H1 (cell line): Measurements from ENCODE around the gene ATXN7L3. TPM values are rescaled to one million over a fixed set of nuclear protein-coding genes. Genes with fewer than 3 reads are reported as not detected.
A peak's percentile ranks its signal among the peaks of the same experiment; 100 is the strongest.

Experiments used
- CTCF ChIA-PET: fragments of 300-600 bp; sonication (Branson Sonifier 250); formaldehyde crosslinking; loops from one replicate; lab custom pipeline; 2021; ENCODE audit not compliant: partially characterized antibody; lab: Charles Lee
- POLR2A ChIA-PET: fragments of 300-600 bp; sonication (Branson Sonifier 250); formaldehyde crosslinking; loops from one replicate; lab custom pipeline; 2021; ENCODE audit warnings: inconsistent platforms; ENCODE audit not compliant: partially characterized antibody; lab: Charles Lee
- DNase-seq, 2 experiments: peaks; one replicate each; pipeline versions ENCODE4 v3.0.0 to v3.0.0-alpha.2; 2010 to 2022; ENCODE audit warnings: low spot score in 2 of 2, low read depth in 1 of 2, mixed read lengths in 1 of 2
- FAIRE-seq: peaks from 2 replicates; lab custom pipeline; 2011; peaks lifted over from hg19 to GRCh38; lab: Jason Lieb, UNC
- H2AFZ ChIP-seq: 2 replicates; pipeline ENCODE4 v1.8.1; 2012; ENCODE audit warnings: low read length, inconsistent platforms
- H2AK5ac ChIP-seq: 2 replicates; pipeline ENCODE4 v1.6.1; 2013; ENCODE audit warnings: low read depth, low read length
- H2BK120ac ChIP-seq: replicated peaks from 2 replicates; pipeline ENCODE3; 2013; ENCODE audit warnings: low read depth, low read length, inconsistent platforms
- H2BK12ac ChIP-seq: 2 replicates; pipeline ENCODE4 v1.6.1; 2013; ENCODE audit warnings: low read depth, low read length
- H2BK15ac ChIP-seq: 2 replicates; pipeline ENCODE4 v1.6.1; 2013; ENCODE audit warnings: low read length
- H2BK20ac ChIP-seq: 2 replicates; pipeline ENCODE4 v1.6.1; 2013; ENCODE audit warnings: low read length
- H2BK5ac ChIP-seq: 2 replicates; pipeline ENCODE4 v1.6.1; 2013; ENCODE audit warnings: low read depth, low read length
- H3K14ac ChIP-seq: 2 replicates; pipeline ENCODE4 v1.6.1; 2013; ENCODE audit warnings: inconsistent platforms; ENCODE audit not compliant: insufficient read length
- H3K18ac ChIP-seq: 2 replicates; pipeline ENCODE4 v1.6.1; 2013; ENCODE audit warnings: low read length; ENCODE audit errors: extremely low read depth
- H3K23ac ChIP-seq: 2 replicates; pipeline ENCODE4 v1.6.1; 2013; ENCODE audit warnings: inconsistent platforms; ENCODE audit not compliant: insufficient read length
- H3K23me2 ChIP-seq: 2 replicates; pipeline ENCODE4 v1.6.1; 2013; ENCODE audit warnings: low read depth, low read length
- H3K27ac ChIP-seq: 2 replicates; pipeline ENCODE4 v1.6.1; 2011; ENCODE audit warnings: low read depth, low read length, inconsistent platforms
- H3K27me3 ChIP-seq, 4 experiments: replicated peaks in 1 of 4; 1 replicate in 1 of 4; 2 replicates in 3 of 4; pipeline versions ENCODE4 v1.6.1 to v1.8.1; 2011 to 2013; ENCODE audit warnings: low read length in 3 of 4, mild to moderate bottlenecking in 3 of 4, inconsistent platforms in 2 of 4, mixed read lengths in 2 of 4, moderate library complexity in 1 of 4; ENCODE audit not compliant: control insufficient read depth in 3 of 4, insufficient read depth in 3 of 4; ENCODE audit errors: extremely low read depth in 1 of 4
- H3K36me3 ChIP-seq, 4 experiments: 2 replicates each; pipeline versions ENCODE4 v1.6.1 to v1.8.1; 2011 to 2013; ENCODE audit warnings: mild to moderate bottlenecking in 4 of 4, low read length in 3 of 4, moderate library complexity in 2 of 4, control low read depth in 1 of 4, inconsistent platforms in 1 of 4; ENCODE audit not compliant: insufficient read depth in 4 of 4, control insufficient read depth in 2 of 4
- H3K4ac ChIP-seq: replicated peaks from 2 replicates; pipeline ENCODE3; 2013; ENCODE audit warnings: low read length, low read depth, mixed read lengths, inconsistent platforms; ENCODE audit not compliant: insufficient read length
- H3K4me1 ChIP-seq, 4 experiments: replicated peaks in 1 of 4; 1 replicate in 1 of 4; 2 replicates in 3 of 4; pipeline versions ENCODE4 v1.6.1 to v1.8.1; 2011 to 2013; ENCODE audit warnings: low read length in 3 of 4, inconsistent platforms in 2 of 4, mixed read lengths in 1 of 4; ENCODE audit not compliant: insufficient read depth in 4 of 4, control insufficient read depth in 3 of 4
- H3K4me2 ChIP-seq, 2 experiments: 2 replicates each; pipeline versions ENCODE4 v1.6.1 to v1.8.1; 2011 to 2013; ENCODE audit warnings: low read depth in 2 of 2, low read length in 2 of 2, control low read depth in 1 of 2, inconsistent platforms in 1 of 2, mild to moderate bottlenecking in 1 of 2; ENCODE audit not compliant: insufficient read depth in 1 of 2
- H3K4me3 ChIP-seq, 4 experiments: fragments of 200-600, 300-600 bp in 1 of 4; sonication (generic), shearing (Covaris generic), sonication (Bioruptor Twin) in 1 of 4; 2 replicates each; pipeline versions ENCODE4 v1.5.1 to v1.8.1; 2011 to 2016; ENCODE audit warnings: low read length in 4 of 4, low read depth in 3 of 4, control low read depth in 2 of 4, inconsistent platforms in 2 of 4, mild to moderate bottlenecking in 2 of 4, mixed read lengths in 1 of 4, moderate library complexity in 1 of 4; ENCODE audit not compliant: insufficient read depth in 2 of 4; ENCODE audit errors: extremely low read depth in 1 of 4
- H3K56ac ChIP-seq: replicated peaks from 2 replicates; pipeline ENCODE3; 2013; ENCODE audit warnings: low read depth, mild to moderate bottlenecking, mixed read lengths, low read length, inconsistent platforms; ENCODE audit not compliant: insufficient read length
- H3K79me1 ChIP-seq: 2 replicates; pipeline ENCODE4 v1.6.1; 2013; ENCODE audit warnings: low read depth, low read length, control low read depth
- H3K79me2 ChIP-seq, 2 experiments: 2 replicates each; pipeline versions ENCODE4 v1.6.1 to v1.8.1; 2012 to 2013; ENCODE audit warnings: low read length in 2 of 2, mild to moderate bottlenecking in 2 of 2, inconsistent platforms in 1 of 2; ENCODE audit not compliant: insufficient read depth in 2 of 2, control insufficient read depth in 1 of 2
- H3K9ac ChIP-seq, 4 experiments: replicated peaks in 1 of 4; 1 replicate in 1 of 4; 2 replicates in 3 of 4; pipeline versions ENCODE4 v1.6.1 to v1.8.1; 2011 to 2013; ENCODE audit warnings: low read depth in 3 of 4, low read length in 3 of 4, control low read depth in 2 of 4, mild to moderate bottlenecking in 2 of 4, moderate library complexity in 2 of 4, inconsistent platforms in 1 of 4; ENCODE audit errors: extremely low read depth in 1 of 4
- H3K9me3 ChIP-seq, 2 experiments: 2 replicates each; pipeline versions ENCODE4 v1.6.1 to v1.8.1; 2012 to 2013; ENCODE audit warnings: mild to moderate bottlenecking in 2 of 2, moderate library complexity in 2 of 2, control low read depth in 1 of 2, inconsistent platforms in 1 of 2, low read depth in 1 of 2, low read length in 1 of 2, mixed read lengths in 1 of 2; ENCODE audit not compliant: insufficient read depth in 2 of 2
- H4K20me1 ChIP-seq, 2 experiments: replicated peaks in 1 of 2; 2 replicates each; pipeline versions ENCODE3 to v1.8.1; 2011 to 2013; ENCODE audit warnings: inconsistent platforms in 2 of 2, low read length in 2 of 2, mild to moderate bottlenecking in 1 of 2; ENCODE audit not compliant: insufficient read depth in 2 of 2, control insufficient read depth in 1 of 2
- H4K5ac ChIP-seq: 2 replicates; pipeline ENCODE4 v1.6.1; 2013; ENCODE audit warnings: low read length, low read depth, mixed read lengths, inconsistent platforms; ENCODE audit not compliant: insufficient read length
- H4K8ac ChIP-seq: 2 replicates; pipeline ENCODE4 v1.8.0; 2013; ENCODE audit warnings: mild to moderate bottlenecking, moderate library complexity, low read length, inconsistent platforms; ENCODE audit not compliant: insufficient read depth; ENCODE audit errors: extremely low read depth
- H4K91ac ChIP-seq: replicated peaks from 2 replicates; pipeline ENCODE3; 2013; ENCODE audit warnings: low read length, mixed read lengths, inconsistent platforms; ENCODE audit not compliant: insufficient read length
- EGR1 ChIP-seq: IDR thresholded peaks from 2 replicates; pipeline ENCODE4 v1.6.1; 2011; ENCODE audit warnings: low read depth, low read length, borderline replicate concordance
- MAFK ChIP-seq: IDR thresholded peaks from 2 replicates; pipeline ENCODE4 v1.6.1; 2012; ENCODE audit warnings: low read depth, mild to moderate bottlenecking, improper control_type of control experiment, low read length
- WGBS, 2 experiments: shearing (Covaris generic) in 1 of 2; methylation state at CpG; one replicate each; pipeline versions ENCODE4 v1.1.6 to v1.1.7; 2013 to 2015; ENCODE audit warnings: low lambda C conversion rate in 2 of 2, mixed read lengths in 2 of 2, inconsistent platforms in 1 of 2, low coverage in 1 of 2, missing lambda C conversion rate in 1 of 2; ENCODE audit not compliant: insufficient replicate concordance in 2 of 2, insufficient coverage in 1 of 2, insufficient read length in 1 of 2; ENCODE audit errors: extremely low coverage in 1 of 2, missing lambda C conversion rate in 1 of 2; 5-methylcytosine and 5-hydroxymethylcytosine counted together
- polyA plus RNA-seq, 7 experiments: library from polyadenylated mRNA; depleted of rRNA in 3 of 7; stranded (reverse) in 5 of 7; unstranded in 2 of 7; fragments of >200 nt in 5 of 7; fragments of 200-250 nt in 2 of 7; gene quantifications; 1 replicate in 5 of 7; 2 replicates in 1 of 7; 4 replicates in 1 of 7; pipeline versions ENCODE4 v1.2.1 to v1.2.3, GENCODE V29; 2011 to 2013; ENCODE audit warnings: missing spikeins in 2 of 7, mixed read lengths in 2 of 7
- total RNA-seq: library from RNA; stranded (reverse); fragmentation: NEBNext Ultra II Directional; extraction: Animal tissue kit (Norgen Biotek cat#: 25700); gene quantifications from 2 replicates; pipeline ENCODE4 v1.2.1, GENCODE V29; 2021

ATXN7L3 gene
- total and polyA plus RNA-seq, 2 of the 8 experiments (the other 6 are each of a cell fraction or from before 2014, with no cell fraction given): 53.7 to 103 TPM

DNA sequence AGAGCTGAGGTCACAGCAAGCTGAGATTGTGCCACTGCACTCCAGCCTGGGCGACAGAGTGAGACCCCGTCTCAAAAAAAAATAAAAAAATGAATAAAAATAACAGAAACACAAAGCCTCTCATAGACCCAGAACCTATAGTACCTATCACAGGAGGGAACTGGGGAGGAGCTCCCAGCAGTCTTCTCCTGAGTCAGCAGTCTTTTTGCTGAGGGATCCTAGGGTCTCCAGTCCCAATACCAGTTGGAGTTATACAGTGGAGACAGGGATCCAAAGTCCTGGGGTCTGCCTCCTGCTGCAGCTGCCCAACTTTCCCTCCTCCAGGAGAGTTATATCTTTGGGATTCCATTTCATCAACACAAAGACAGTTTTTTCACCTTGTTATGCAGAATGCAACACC lies 16.7 kb downstream of the ATXN7L3 start:
- Histone ChIP-seq H3K27me3 (no peaks in the 10 kb centered on the region), H3K56ac (no peak overlapping the region), H3K36me3 (peaks cover 10 to 20% (median 17%) of the 10 kb centered on the region in 4 experiments), H4K5ac (no peak overlapping the region), H4K20me1 (peaks cover 0 to 3% of the 10 kb centered on the region in 2 experiments), H3K27ac (no peak overlapping the region), H3K23me2 (no peaks in the 10 kb centered on the region; the same call in 1 of the 2 replicates), H4K8ac (no peak overlapping the region), H2AK5ac (no peak overlapping the region), H3K79me2 (peaks cover 5 to 37% of the 10 kb centered on the region in 2 experiments; a peak in 3 of 4 replicates), H3K4ac (no peak overlapping the region), H2AFZ (no peak overlapping the region), H2BK15ac (no peak overlapping the region), H2BK120ac (no peak overlapping the region), H2BK5ac (no peak overlapping the region), H3K14ac (no peak overlapping the region), H3K4me2 (no peak overlapping the region), H4K91ac (no peak overlapping the region), H3K4me3 (no peak overlapping the region), H2BK20ac (no peak overlapping the region), H3K23ac (no peak overlapping the region), H3K9me3 (no peaks in the 10 kb centered on the region), H2BK12ac (no peak overlapping the region), H3K79me1 (peaks cover 9% of the 10 kb centered on the region), H3K9ac (no peak overlapping the region), H3K18ac (no peak overlapping the region), H3K4me1 (peaks cover 0 to 4% (median 0%) of the 10 kb centered on the region in 4 experiments; a peak in 1 of 7 replicates)
- DNase-seq (no peak), FAIRE-seq (no peak)
- CTCF ChIA-PET: interaction anchor here (1.1 to 6.3 kb wide), 2 partner anchors 11 to 162 kb away, joined by 3 to 36 read pairs; partner anchors contain the start of genes ASB16 and GRN
- TF ChIP-seq MAFK (0 out of 2 replicates have a peak, but pooled peaks have one; percentile 10), EGR1 (no peak)
- WGBS, 2 experiments: 97% methylated on average over 2 of the region's 2 CpGs; no CpG with 5 or more reads in 1 of the 2 experiments
- POLR2A ChIA-PET: interaction anchor here (5.0 to 5.8 kb wide), 2 partner anchors 9 to 16 kb away, joined by 21 to 84 read pairs; partner anchors contain the start of gene ASB16
